Activated naive CD4-positive, alpha-beta T cell treated with anti-CD3 and anti-CD28 coated beads, Interleukin-2, amount 50 U/mL, for 16 hours (primary cell): Measurements from ENCODE around the gene RAB3C.

ENCODE experiments used
- DNase-seq: peaks from one replicate; pipeline ENCODE4 v3.0.0-alpha.2; 2020

RAB3C gene

GRCh38 chr5:58737671-58738070 lies 154.8 kb downstream of the RAB3C start:
- no peak for DNase-seq

DNA sequence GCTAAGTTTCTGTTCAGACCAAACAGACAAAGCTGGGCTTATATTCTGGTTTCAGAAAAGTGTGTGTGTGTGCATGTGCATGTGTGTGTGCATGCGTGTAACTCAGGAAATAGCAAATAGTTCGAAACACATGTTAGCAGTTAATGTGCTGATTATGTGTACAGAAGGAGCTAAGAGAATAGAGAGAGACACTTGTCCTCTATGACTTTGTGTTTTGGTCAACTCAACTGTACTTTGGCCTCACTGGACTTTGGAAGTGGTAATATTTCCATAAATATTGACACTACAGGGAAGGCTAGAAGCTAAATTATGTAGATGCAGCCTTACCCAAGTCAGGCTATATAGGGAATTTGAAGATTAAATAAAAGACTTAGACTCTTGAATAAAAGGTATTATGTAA lies 155.5 kb downstream of the RAB3C start:
- DNase-seq, result no peak

DNA sequence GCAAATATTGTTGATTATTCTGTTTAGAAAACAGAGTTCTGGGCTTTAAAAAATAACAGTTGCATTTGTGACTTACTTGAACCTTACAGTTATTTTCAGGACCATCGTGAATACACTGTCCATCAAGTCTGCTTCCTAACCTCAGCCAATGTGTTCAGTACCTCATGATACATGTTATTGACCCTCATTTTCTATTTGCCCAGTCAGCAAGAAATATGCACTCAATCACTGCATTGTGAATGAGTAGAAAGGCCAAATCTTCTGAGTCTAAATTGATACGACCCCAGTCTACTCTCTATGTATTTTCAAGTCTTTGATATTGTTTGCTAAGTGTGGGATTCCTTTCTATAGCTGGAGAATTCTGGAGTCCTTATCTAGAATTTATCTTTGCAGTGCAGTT lies 156.2 kb downstream of the RAB3C start:
- DNase-seq, result no peak

- DNase-seq, result no peak
These were observed 158.1 kb downstream of the RAB3C start for GRCh38 chr5:58740956-58741355.

- DNase-seq, result no peak
These were observed 162.5 kb downstream of the RAB3C start for GRCh38 chr5:58745350-58745749.

DNA sequence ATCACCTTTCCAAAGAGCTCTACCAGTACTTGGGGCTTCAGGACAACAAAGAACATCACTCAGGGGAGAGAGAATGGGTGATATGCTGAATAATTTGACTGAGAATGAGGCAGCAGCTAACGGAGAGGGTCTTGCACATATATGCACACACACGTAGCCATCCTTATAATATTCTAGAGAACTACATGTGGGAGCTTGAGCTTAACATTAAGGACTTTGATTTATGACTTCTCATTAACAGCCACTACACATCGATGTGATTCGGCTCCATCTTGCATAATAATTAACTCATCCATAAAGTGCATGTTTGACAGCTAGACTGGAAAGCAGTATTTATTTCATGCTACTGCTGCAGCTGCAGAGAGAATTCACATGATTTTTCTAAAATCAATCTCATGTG lies 163.4 kb downstream of the RAB3C start:
- DNase-seq, result no peak

- no peak for DNase-seq
These were observed 167.2 kb downstream of the RAB3C start for GRCh38 chr5:58750036-58750435.

- DNase-seq, result no peak
These were observed 168.5 kb downstream of the RAB3C start for GRCh38 chr5:58751222-58751837.

GRCh38 chr5:58752104-58752503 lies 169.2 kb downstream of the RAB3C start:
- no peak for DNase-seq

DNA sequence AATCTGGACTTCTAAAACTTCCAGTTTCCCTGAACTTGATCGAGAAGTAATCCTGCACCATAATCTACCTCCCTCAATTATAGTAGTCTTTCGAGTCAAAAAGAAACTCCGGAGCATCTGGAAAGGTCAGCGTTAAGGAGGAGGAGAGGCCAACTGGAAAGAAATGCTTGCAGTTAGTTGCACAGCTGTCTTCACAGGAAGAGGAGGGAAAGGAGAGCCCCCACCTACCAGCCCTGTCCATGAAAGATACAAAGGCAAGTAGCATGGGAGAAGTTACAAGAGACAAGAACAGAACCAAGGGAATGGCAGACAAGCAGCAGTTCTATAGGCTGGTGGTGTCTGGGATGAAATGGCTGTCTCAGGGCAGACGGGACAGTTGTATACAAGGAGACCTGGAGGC lies 170.6 kb downstream of the RAB3C start:
- DNase-seq, result no peak

DNA sequence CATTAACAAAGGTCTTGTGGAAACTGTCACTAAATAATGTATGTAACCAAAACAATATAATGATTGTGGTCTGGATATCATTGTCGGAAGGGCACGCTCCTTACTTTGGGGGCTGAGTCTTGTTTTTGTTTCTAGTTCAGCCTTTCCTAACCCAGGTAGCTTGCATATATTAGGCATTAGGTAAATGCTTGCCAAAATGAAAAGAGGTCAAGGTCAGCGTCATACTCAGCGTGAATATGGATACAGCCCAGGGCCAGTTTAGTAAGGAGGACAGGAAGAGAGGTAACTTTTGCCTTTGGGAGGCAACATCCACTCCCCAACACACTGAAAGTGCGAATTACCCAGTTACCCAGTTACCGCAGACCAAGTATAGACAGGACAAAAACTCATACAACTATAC lies 171.4 kb downstream of the RAB3C start:
- DNase-seq, result no peak

- no peak for DNase-seq
These were observed 172.5 kb downstream of the RAB3C start for GRCh38 chr5:58755397-58755796.

DNA sequence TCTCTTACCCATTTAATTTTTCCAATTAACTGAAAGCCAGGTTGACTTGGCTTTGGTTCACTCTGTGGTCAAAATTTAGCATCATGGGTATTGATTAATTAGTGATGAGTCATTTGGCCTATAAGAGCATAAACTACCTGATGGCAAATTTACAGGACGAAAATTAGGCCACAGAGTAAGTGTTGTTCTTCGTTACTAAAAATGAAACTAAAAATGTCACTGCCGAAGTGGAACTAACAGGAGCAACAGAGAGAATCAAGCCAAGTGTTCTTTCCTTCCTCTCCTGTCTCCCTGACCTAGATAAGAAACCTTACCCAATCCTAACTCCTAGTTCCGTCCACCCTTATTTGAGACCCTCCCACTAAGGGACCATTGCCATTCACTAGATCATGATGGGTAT lies 176.9 kb downstream of the RAB3C start:
- DNase-seq, result no peak

GRCh38 chr5:58760222-58760621 lies 177.3 kb downstream of the RAB3C start:
- DNase-seq, result no peak

- DNase-seq, result no peak
These were observed 178.5 kb downstream of the RAB3C start for GRCh38 chr5:58761407-58761806.

DNA sequence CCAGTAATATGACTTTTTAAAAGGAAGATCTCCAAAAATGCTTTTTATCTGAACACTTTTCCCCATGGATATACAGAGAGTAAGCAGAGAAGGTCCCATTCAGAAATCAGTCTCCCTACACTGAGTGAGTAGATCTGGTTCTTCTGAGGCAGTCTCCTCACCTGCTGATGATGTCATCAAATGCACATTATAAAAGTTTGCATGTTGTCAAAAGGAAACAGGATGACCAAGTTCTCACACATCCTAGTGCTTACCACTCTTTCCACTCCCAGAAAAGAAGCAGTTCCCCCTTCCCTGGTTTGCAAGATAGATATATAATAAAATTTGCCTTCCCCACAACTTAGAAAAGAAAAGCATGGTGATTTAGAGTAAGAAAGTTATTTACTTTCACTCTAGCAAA lies 180.5 kb downstream of the RAB3C start:
- no peak for DNase-seq

DNA sequence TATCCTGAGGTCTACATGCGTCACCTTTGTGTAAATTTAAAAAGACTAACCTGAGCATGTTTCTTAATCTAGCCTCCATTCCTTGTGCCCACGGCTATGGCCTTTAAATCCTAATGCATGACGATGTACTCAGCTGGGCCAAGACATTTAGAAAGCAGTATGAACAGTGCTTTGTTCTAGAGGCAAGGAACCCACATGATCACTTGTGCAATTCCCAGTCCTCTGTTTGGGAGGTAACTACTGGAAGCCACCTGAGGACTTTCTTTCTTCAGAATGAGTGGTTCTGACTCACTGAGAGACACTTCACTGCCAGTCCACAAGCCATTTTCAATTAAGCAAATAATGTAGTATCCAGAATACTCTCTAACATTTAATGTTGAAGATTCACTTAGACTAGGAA lies 181.3 kb downstream of the RAB3C start:
- DNase-seq, result no peak

- no peak for DNase-seq
These were observed 182.2 kb downstream of the RAB3C start for GRCh38 chr5:58765058-58765457.

GRCh38 chr5:58767104-58767503 lies 184.2 kb downstream of the RAB3C start:
- no peak for DNase-seq

- DNase-seq, result no peak
These were observed 187.3 kb downstream of the RAB3C start for GRCh38 chr5:58770136-58770535.

DNA sequence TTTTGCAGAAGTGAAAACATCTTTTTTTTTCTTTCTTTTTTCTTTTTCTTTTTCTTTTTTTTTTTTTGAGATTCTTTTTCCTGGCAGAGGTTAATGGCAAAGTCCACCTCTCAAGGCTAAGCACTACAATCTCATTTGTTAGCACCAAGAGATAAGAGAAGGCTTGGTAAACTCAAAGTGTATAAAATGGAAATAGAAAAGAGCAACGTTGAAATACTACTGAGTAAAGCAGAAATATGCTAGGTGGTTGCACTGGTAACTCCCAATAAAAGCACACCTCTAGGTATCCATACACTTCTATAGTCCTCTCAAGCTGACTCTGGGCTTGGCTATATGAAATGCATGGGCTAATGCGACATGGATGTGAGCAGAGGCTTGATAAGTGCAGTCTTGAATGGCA lies 188.9 kb downstream of the RAB3C start:
- no peak for DNase-seq

GRCh38 chr5:58773744-58774441 lies 191.0 kb downstream of the RAB3C start:
- no peak for DNase-seq

- DNase-seq, result no peak
These were observed 192.1 kb downstream of the RAB3C start for GRCh38 chr5:58774937-58775336.

GRCh38 chr5:58775701-58776262 lies 192.9 kb downstream of the RAB3C start:
- DNase-seq, result no peak

DNA sequence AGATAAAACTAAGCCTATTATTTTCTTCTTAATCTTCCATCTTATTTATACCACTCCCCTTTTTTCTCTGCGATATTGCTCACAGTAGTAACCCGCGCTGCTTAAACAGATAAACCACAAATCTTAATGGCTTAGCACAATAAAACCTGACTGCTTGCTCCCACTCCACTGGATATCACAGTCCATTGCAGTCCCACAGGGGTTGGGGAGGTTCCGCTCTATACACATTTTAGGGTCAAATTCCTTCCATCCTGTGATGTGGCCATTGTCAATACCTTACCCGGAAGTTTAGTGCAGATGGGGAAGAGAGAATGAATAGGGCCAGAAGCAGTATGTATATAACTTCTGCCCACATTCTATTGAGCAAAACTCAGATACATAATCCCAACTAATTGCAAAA lies 193.7 kb downstream of the RAB3C start:
- no peak for DNase-seq
